SK-N-SH (cell line): ENCODE results near the gene PALM3. TPM values are rescaled to one million over a fixed set of nuclear protein-coding genes. Genes with fewer than 3 reads are reported as not detected.

Experiments used
- CTCF ChIA-PET: fragments of 300-600, 350-600 bp; formaldehyde crosslinking; extraction: SDS; loops from one replicate; lab custom pipeline; 2021; lab: Yijun Ruan, JAX
- POLR2A ChIA-PET: fragments of 350-600 bp; sonication (Branson Sonifier 250); formaldehyde crosslinking; extraction: SDS; loops from one replicate; lab custom pipeline; 2020; ENCODE audit warnings: antibody characterized with exemption, inconsistent platforms; lab: Yijun Ruan, JAX
- DNase-seq: peaks from one replicate; pipeline ENCODE4 v3.0.0; 2012
- H2AFZ ChIP-seq: fragments of 200-600 bp; sonication (generic); 2 replicates; pipeline ENCODE4 v1.8.1; 2016; ENCODE audit warnings: antibody characterized with exemption, mild to moderate bottlenecking, low read depth
- H3F3A ChIP-seq: fragments of 200-600 bp; sonication (generic); replicated peaks from 2 replicates; pipeline ENCODE3; 2016; ENCODE audit warnings: antibody characterized with exemption, mild to moderate bottlenecking; ENCODE audit not compliant: insufficient read depth
- H3K27ac ChIP-seq, 2 experiments: fragments of 200-500 bp in 1 of 2; fragments of 200-600 bp in 1 of 2; sonication (Bioruptor generic) in 1 of 2; sonication (generic), shearing (Covaris generic) in 1 of 2; 2 replicates each; pipeline versions ENCODE4 v1.5.1 to v1.6.1; 2014 to 2016; ENCODE audit warnings: low read depth in 2 of 2, inconsistent platforms in 1 of 2, low read length in 1 of 2, mild to moderate bottlenecking in 1 of 2, mixed read lengths in 1 of 2
- H3K27me3 ChIP-seq: fragments of 200-600 bp; sonication (generic), shearing (Covaris generic); 2 replicates; pipeline ENCODE4 v1.6.1; 2016; ENCODE audit warnings: mixed run types; ENCODE audit not compliant: insufficient read depth
- H3K36me3 ChIP-seq, 2 experiments: fragments of 200-500 bp in 1 of 2; fragments of 200-600 bp in 1 of 2; sonication (Bioruptor generic) in 1 of 2; sonication (generic) in 1 of 2; replicated peaks in 1 of 2; 2 replicates each; pipeline versions ENCODE3 to v1.5.1; 2014 to 2016; ENCODE audit warnings: low read length in 1 of 2, mild to moderate bottlenecking in 1 of 2; ENCODE audit not compliant: insufficient read depth in 2 of 2, control insufficient read depth in 1 of 2
- H3K4me1 ChIP-seq, 2 experiments: fragments of 200-500 bp in 1 of 2; fragments of 200-600 bp in 1 of 2; sonication (Bioruptor generic) in 1 of 2; sonication (generic), shearing (Covaris generic) in 1 of 2; 2 replicates each; pipeline versions ENCODE4 v1.5.1 to v1.6.1; 2014 to 2016; ENCODE audit warnings: low read depth in 1 of 2, low read length in 1 of 2, mixed run types in 1 of 2; ENCODE audit not compliant: insufficient read depth in 2 of 2, control insufficient read depth in 1 of 2
- H3K4me2 ChIP-seq: fragments of 200-600 bp; sonication (generic), shearing (Covaris generic); 2 replicates; pipeline ENCODE4 v1.6.1; 2017; ENCODE audit warnings: mixed run types
- H3K4me3 ChIP-seq, 2 experiments: fragments of 200-500 bp in 1 of 2; fragments of 200-600 bp in 1 of 2; sonication (Bioruptor generic) in 1 of 2; sonication (generic), shearing (Covaris generic) in 1 of 2; 2 replicates each; pipeline versions ENCODE4 v1.5.1 to v1.8.1; 2014 to 2016; ENCODE audit warnings: low read depth in 2 of 2, inconsistent platforms in 1 of 2, low read length in 1 of 2, mild to moderate bottlenecking in 1 of 2, mixed read lengths in 1 of 2, moderate library complexity in 1 of 2
- H3K79me2 ChIP-seq: fragments of 200-600 bp; sonication (generic); 2 replicates; pipeline ENCODE4 v1.8.1; 2017; ENCODE audit warnings: mild to moderate bottlenecking; ENCODE audit not compliant: insufficient read depth
- H3K9ac ChIP-seq: fragments of 200-600 bp; sonication (generic); 2 replicates; pipeline ENCODE4 v1.6.1; 2017; ENCODE audit warnings: mixed run types
- H3K9me2 ChIP-seq: fragments of 200-600 bp; sonication (generic); 2 replicates; pipeline ENCODE4 v1.6.1; 2017; ENCODE audit warnings: mixed run types
- H3K9me3 ChIP-seq: fragments of 200-600 bp; sonication (generic); 2 replicates; pipeline ENCODE4 v1.6.1; 2017; ENCODE audit warnings: mixed run types, mild to moderate bottlenecking, moderate library complexity
- H4K20me1 ChIP-seq: fragments of 200-600 bp; sonication (generic); 2 replicates; pipeline ENCODE4 v1.6.1; 2017; ENCODE audit warnings: mild to moderate bottlenecking, mixed run types; ENCODE audit not compliant: insufficient read depth
- ELF1 ChIP-seq: IDR thresholded peaks from 2 replicates; pipeline ENCODE4 v1.4.0; 2012
- EZH2phosphoT487 ChIP-seq: fragments of 200-600 bp; sonication (generic); IDR thresholded peaks from 2 replicates; pipeline ENCODE4 v1.6.1; 2017; ENCODE audit warnings: low read depth, mixed run types, mild to moderate bottlenecking, antibody characterized with exemption, moderate library complexity, borderline replicate concordance
- FOXJ3 ChIP-seq: sonication (generic); formaldehyde crosslinking; IDR thresholded peaks from 2 replicates; pipeline ENCODE4 v1.5.1; 2020; ENCODE audit warnings: mild to moderate bottlenecking, missing genetic modification reagents
- FOXM1 ChIP-seq: IDR thresholded peaks from 2 replicates; pipeline ENCODE4 v1.4.0; 2012; ENCODE audit warnings: low read depth, mild to moderate bottlenecking
- GABPA ChIP-seq: IDR thresholded peaks from 2 replicates; pipeline ENCODE4 v1.4.0; 2012; ENCODE audit warnings: low read depth, mild to moderate bottlenecking
- GATA2 ChIP-seq: sonication (generic); formaldehyde crosslinking; IDR thresholded peaks from 2 replicates; pipeline ENCODE4 v1.5.0; 2020; ENCODE audit warnings: mild to moderate bottlenecking, missing genetic modification reagents
- MEF2A ChIP-seq: IDR thresholded peaks from 2 replicates; pipeline ENCODE4 v1.4.0; 2012; ENCODE audit warnings: low read depth, borderline replicate concordance
- NFIC ChIP-seq: IDR thresholded peaks from 2 replicates; pipeline ENCODE4 v1.4.0; 2012; ENCODE audit warnings: borderline replicate concordance
- NRF1 ChIP-seq: IDR thresholded peaks from 2 replicates; pipeline ENCODE4 v1.6.1; 2012; ENCODE audit warnings: low read depth, mild to moderate bottlenecking, low read length
- RFX5 ChIP-seq: IDR thresholded peaks from 2 replicates; pipeline ENCODE4 v1.6.1; 2012; ENCODE audit warnings: mild to moderate bottlenecking, improper control_type of control experiment, low read length
- SIN3A ChIP-seq: IDR thresholded peaks from 2 replicates; pipeline ENCODE4 v1.6.1; 2012; ENCODE audit warnings: low read depth, mild to moderate bottlenecking, low read length, moderate library complexity, borderline replicate concordance
- TAF1 ChIP-seq: IDR thresholded peaks from 2 replicates; pipeline ENCODE4 v1.6.1; 2012; ENCODE audit warnings: low read depth, mild to moderate bottlenecking, low read length, moderate library complexity, borderline replicate concordance
- TCF12 ChIP-seq: IDR thresholded peaks from 2 replicates; pipeline ENCODE4 v1.4.0; 2012
- YY1 ChIP-seq: IDR thresholded peaks from 2 replicates; pipeline ENCODE4 v1.4.0; 2012; ENCODE audit warnings: low read depth, mild to moderate bottlenecking
- WGBS: methylation state at CpG from one replicate; pipeline ENCODE4 v1.1.6; 2017; ENCODE audit warnings: low lambda C conversion rate; 5-methylcytosine and 5-hydroxymethylcytosine counted together
- polyA plus RNA-seq, 3 experiments: library from polyadenylated mRNA; depleted of rRNA; stranded (reverse); fragments of >200 nt; gene quantifications; 2 replicates each; pipeline ENCODE4 v1.2.3, GENCODE V29; 2012
- TF ChIP-seq, protein P1 (sequence below): fragments of 150-350 bp; IDR thresholded peaks from 2 replicates; pipeline ENCODE4 v1.6.1; 2016; ENCODE audit warnings: mild to moderate bottlenecking, low read depth, low read length
- TF ChIP-seq, protein P2 (sequence below): IDR thresholded peaks from 2 replicates; pipeline ENCODE4; 2012

The PALM3 gene
- polyA plus RNA-seq, 1 of the 3 experiments (the other 2 are of a cell fraction), result 5.5 TPM

GRCh38 chr19:14053500-14053899 is 8.4 kb downstream of the PALM3 start (continued):
- no peak for TF ChIP-seq TAF1
- TF ChIP-seq RFX5, result no peak

DNA sequence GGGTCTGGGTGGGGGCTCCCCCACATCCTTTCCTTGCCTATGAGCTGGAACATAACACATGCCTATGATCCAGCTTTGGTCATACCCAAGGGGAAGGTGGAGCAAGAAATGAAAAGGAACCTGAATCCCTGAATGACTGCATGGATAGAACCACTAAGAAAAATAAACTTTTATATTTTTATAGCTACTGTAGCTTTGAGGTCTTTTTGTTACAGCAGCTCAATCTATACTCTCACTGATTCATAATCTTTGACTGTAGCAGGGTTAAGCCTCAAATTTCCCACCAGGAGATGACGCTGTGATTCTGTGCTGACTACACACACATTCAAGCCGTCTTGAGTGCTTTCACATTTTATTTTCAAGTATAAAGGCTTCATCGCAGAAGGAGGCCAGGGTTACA is 8.8 kb downstream of the PALM3 start:
- H3K4me1 ChIP-seq, result peaks cover 0 to 1% of the 10 kb centered on the region in 2 experiments; a peak in 1 of 4 replicates
- no peak overlapping the region for H3K9ac ChIP-seq
- no peaks in the 10 kb centered on the region for H3K9me3 ChIP-seq
- no peak for TF ChIP-seq FOXJ3 (CRISPR knock-in tag)
- TF ChIP-seq YY1, result no peak
- TF ChIP-seq TCF12, result no peak
- TF ChIP-seq GATA2 (CRISPR knock-in tag), result no peak
- TF ChIP-seq GABPA, result no peak
- no peak for TF ChIP-seq TAF1
- TF ChIP-seq FOXM1, result no peak
- no peak for TF ChIP-seq ELF1
- TF ChIP-seq, protein P1, sequence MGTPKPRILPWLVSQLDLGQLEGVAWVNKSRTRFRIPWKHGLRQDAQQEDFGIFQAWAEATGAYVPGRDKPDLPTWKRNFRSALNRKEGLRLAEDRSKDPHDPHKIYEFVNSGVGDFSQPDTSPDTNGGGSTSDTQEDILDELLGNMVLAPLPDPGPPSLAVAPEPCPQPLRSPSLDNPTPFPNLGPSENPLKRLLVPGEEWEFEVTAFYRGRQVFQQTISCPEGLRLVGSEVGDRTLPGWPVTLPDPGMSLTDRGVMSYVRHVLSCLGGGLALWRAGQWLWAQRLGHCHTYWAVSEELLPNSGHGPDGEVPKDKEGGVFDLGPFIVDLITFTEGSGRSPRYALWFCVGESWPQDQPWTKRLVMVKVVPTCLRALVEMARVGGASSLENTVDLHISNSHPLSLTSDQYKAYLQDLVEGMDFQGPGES, result no peak
- ChIA-PET POLR2A (no interaction called here), CTCF (interaction anchor here (0.7 to 3.0 kb wide), 7 partner anchors 8 to 278 kb away, joined by 3 to 15 read pairs (median 4); partner anchors contain the start of genes IL27RA and MISP3)
- no peaks in the 10 kb centered on the region for H4K20me1 ChIP-seq
- no peaks in the 10 kb centered on the region for H3K9me2 ChIP-seq
- H3K27me3 ChIP-seq, result no peaks in the 10 kb centered on the region
- no peak overlapping the region for H3K4me3 ChIP-seq
- no peak overlapping the region for H2AFZ ChIP-seq
- WGBS, result 98% methylated on average over 3 of the region's 3 CpGs
- no peaks in the 10 kb centered on the region for H3K36me3 ChIP-seq
- no peaks in the 10 kb centered on the region for H3K79me2 ChIP-seq
- no peak overlapping the region for H3K27ac ChIP-seq
- peaks cover 11% of the 10 kb centered on the region for H3F3A ChIP-seq
- no peak overlapping the region for H3K4me2 ChIP-seq
- DNase-seq, result no peak

- WGBS, result 98% methylated on average over 6 of the region's 6 CpGs
- Histone ChIP-seq H4K20me1 (no peaks in the 10 kb centered on the region), H3K4me1 (no peaks in the 10 kb centered on the region; a peak in 1 of 4 replicates), H3K9ac (no peak overlapping the region), H3K9me3 (no peaks in the 10 kb centered on the region), H3K27ac (no peak overlapping the region), H3F3A (peaks cover 8% of the 10 kb centered on the region), H3K27me3 (no peaks in the 10 kb centered on the region), H3K36me3 (no peaks in the 10 kb centered on the region), H2AFZ (no peak overlapping the region), H3K9me2 (no peaks in the 10 kb centered on the region), H3K4me3 (no peak overlapping the region), H3K79me2 (no peaks in the 10 kb centered on the region), H3K4me2 (no peak overlapping the region)
- no peak for DNase-seq
- ChIA-PET CTCF (interaction anchor here (1.1 to 3.0 kb wide), 7 partner anchors 8 to 172 kb away, joined by 3 to 15 read pairs (median 5); partner anchors contain the start of gene MISP3), POLR2A (no interaction called here)
- TF ChIP-seq FOXM1, result no peak
- TF ChIP-seq NFIC, result no peak
- no peak for TF ChIP-seq MEF2A
- TF ChIP-seq YY1, result no peak
- TF ChIP-seq NRF1, result no peak
- TF ChIP-seq SIN3A, result no peak
- no peak for TF ChIP-seq EZH2phosphoT487
- TF ChIP-seq, protein P2, sequence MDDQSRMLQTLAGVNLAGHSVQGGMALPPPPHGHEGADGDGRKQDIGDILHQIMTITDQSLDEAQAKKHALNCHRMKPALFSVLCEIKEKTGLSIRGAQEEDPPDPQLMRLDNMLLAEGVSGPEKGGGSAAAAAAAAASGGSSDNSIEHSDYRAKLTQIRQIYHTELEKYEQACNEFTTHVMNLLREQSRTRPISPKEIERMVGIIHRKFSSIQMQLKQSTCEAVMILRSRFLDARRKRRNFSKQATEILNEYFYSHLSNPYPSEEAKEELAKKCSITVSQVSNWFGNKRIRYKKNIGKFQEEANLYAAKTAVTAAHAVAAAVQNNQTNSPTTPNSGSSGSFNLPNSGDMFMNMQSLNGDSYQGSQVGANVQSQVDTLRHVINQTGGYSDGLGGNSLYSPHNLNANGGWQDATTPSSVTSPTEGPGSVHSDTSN, result no peak
- no peak for TF ChIP-seq ELF1
These were observed 9.4 kb downstream of the PALM3 start for GRCh38 chr19:14052470-14052869.
